ENCODE measurements around the gene ADRA2C. TPM values are rescaled to one million over a fixed set of nuclear protein-coding genes. Genes with fewer than 3 reads are reported as not detected.

The ADRA2C gene
- total and polyA plus RNA-seq, 11 donors, result 3.4 to 7.7 (median 5.0) TPM

DNA sequence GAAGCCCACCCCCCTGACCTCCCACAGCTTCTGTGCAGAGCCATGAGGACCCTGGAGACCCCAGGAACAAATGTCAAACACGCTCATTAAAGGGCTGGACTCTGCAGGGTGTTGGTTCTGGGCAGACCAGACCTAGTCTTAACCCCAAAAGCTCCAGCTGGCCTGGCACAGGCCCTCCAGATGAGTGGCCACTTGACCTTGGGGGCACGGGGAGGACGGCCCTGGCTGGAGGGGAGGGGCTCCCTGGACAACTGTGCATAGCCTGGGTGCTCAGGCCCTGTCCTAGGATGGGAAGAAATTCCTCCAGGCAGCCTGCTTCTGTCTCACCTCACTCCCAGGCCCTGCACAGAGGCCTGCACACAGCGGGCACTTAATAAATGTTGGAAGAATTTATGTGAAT is 9.4 kb downstream of the ADRA2C start:
- H3K9me3 ChIP-seq, result peaks cover 0 to 11% (median 0%) of the 10 kb centered on the region in 12 donors
- WGBS, 4 donors, result 38 to 60% (median 49%) methylated on average over 3 to 4 of the region's 4 CpGs
- no peak for TF ChIP-seq POLR2A (IDR thresholded peaks at IDR 0.05)
- no peak for TF ChIP-seq CTCF (IDR thresholded peaks at IDR 0.05)
- H3K27ac ChIP-seq, result no peak overlapping the region
- H3K4me3 ChIP-seq, result no peak overlapping the region
- H3K4me1 ChIP-seq, result no peaks in the 10 kb centered on the region
- intact Hi-C loops (cut with DNase I), result no loop called here
- DNase-seq (no peak), ATAC-seq (no peak)
- H3K36me3 ChIP-seq, result no peaks in the 10 kb centered on the region
- peaks cover 4 to 52% (median 21%) of the 10 kb centered on the region in 9 donors for H3K27me3 ChIP-seq

GRCh38 chr4:3776166-3777032 is 10.2 kb downstream of the ADRA2C start:
- no peak for TF ChIP-seq CTCF (IDR thresholded peaks at IDR 0.05)
- TF ChIP-seq POLR2A (IDR thresholded peaks at IDR 0.05), result no peak
- peaks cover 0 to 48% (median 17%) of the 10 kb centered on the region in 9 donors for H3K27me3 ChIP-seq
- H3K9me3 ChIP-seq, result peaks cover 0 to 11% (median 0%) of the 10 kb centered on the region in 12 donors
- no peak overlapping the region for H3K4me3 ChIP-seq
- ATAC-seq, result no peak
- 64 to 80% (median 78%) methylated on average over 13 to 22 of the region's 22 CpGs for WGBS, 4 donors
- no peak for DNase-seq
- no peaks in the 10 kb centered on the region for H3K36me3 ChIP-seq
- H3K27ac ChIP-seq, result no peak overlapping the region
- intact Hi-C loops (cut with DNase I), result no loop called here
- H3K4me1 ChIP-seq, result no peaks in the 10 kb centered on the region

DNA sequence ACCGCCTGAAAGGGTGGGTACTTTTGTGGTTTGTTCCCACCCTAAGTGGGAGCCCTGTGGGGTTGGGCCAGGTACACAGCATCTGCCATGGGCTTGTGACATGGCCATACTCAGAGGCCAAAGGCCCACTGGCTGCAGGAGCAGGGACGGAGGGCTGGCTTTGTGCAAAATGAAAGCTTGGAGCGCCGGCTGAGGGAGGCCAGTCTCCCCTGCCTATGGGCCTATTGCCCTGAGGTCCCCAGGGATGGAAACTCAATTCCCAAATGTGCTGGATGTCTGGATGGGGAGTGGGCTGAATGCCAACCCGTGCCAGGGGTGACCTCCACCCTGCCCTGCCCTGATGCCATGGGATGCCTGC is 10.8 kb downstream of the ADRA2C start:
- no peak overlapping the region for H3K27ac ChIP-seq
- H3K27me3 ChIP-seq, result peaks cover 0 to 48% (median 13%) of the 10 kb centered on the region in 9 donors
- H3K9me3 ChIP-seq, result peaks cover 0 to 11% (median 0%) of the 10 kb centered on the region in 12 donors
- TF ChIP-seq POLR2A (IDR thresholded peaks at IDR 0.05) (no peak), CTCF (IDR thresholded peaks at IDR 0.05) (no peak)
- 63 to 89% (median 77%) methylated on average over 4 to 5 of the region's 5 CpGs for WGBS, 4 donors
- no peaks in the 10 kb centered on the region for H3K36me3 ChIP-seq
- no peak for DNase-seq
- ATAC-seq, result no peak
- intact Hi-C loops (cut with DNase I), result no loop called here
- no peak overlapping the region for H3K4me3 ChIP-seq
- H3K4me1 ChIP-seq, result no peaks in the 10 kb centered on the region

DNA sequence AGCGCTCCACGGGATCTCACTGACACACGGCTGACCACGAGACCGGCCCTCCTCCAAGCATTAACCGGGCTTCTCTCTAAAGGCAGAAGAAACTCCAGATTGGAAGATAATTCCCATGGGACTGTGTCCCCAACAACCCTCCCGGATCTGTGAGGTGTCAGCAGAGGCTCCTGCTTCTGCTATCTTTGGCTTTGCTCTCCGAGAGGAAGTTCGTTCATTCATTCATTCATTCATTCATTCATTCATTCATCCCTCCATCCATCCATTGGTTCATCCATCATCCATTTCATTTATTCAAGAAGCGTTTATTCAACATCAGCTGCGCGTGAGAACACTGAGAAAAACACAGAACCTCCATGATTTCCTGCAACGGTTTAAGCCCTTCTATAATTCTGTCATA is 11.5 kb downstream of the ADRA2C start:
- intact Hi-C loops (cut with DNase I), result no loop called here

More for the DNA sequence above, 11.5 kb downstream of the ADRA2C start:
- no peak overlapping the region for H3K4me3 ChIP-seq
- peaks cover 0 to 48% (median 7%) of the 10 kb centered on the region in 9 donors for H3K27me3 ChIP-seq
- peaks cover 0 to 11% (median 0%) of the 10 kb centered on the region in 12 donors for H3K9me3 ChIP-seq
- no peak overlapping the region for H3K27ac ChIP-seq
- DNase-seq, result no peak
- TF ChIP-seq POLR2A (IDR thresholded peaks at IDR 0.05) (no peak), CTCF (IDR thresholded peaks at IDR 0.05) (no peak)
- H3K4me1 ChIP-seq, result no peaks in the 10 kb centered on the region
- ATAC-seq, result no peak
- no peaks in the 10 kb centered on the region for H3K36me3 ChIP-seq
- WGBS, 4 donors, result 76 to 81% (median 78%) methylated on average over 13 of the region's 13 CpGs
